ENCODE measurements around the gene EFHD2.

The EFHD2 gene

DNA sequence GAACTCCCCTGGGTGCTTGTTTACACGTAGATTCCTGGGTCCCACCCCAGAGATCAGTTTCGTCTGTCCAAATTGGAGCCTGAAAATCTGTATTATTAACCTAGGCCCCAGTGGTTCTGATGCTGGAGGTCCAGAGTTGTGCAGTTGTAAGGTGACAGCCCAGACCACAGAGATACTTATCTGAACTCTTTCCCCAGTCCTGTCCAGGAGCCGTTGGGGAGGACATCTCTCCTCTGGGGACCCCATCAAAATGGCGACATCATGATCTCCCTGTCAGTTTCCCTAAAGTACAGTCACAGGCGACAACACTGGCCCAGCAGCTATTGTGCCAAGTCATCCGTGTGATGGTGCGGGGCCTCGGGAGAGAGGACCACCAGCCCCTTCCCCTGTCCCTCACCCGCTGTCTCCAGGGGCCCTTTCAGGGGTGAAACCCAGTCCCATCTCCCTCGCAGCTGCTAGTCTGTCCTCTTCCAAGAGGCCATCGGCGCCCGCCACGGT is 749 bp upstream of the EFHD2 start:
- peak overlapping the region; percentile 63 for H3K9ac ChIP-seq (ENCODE audit: insufficient read length, low read depth)
- peak overlapping the region; percentile 60 for H3K4me3 ChIP-seq (ENCODE audit: insufficient read length, low read depth)

DNA sequence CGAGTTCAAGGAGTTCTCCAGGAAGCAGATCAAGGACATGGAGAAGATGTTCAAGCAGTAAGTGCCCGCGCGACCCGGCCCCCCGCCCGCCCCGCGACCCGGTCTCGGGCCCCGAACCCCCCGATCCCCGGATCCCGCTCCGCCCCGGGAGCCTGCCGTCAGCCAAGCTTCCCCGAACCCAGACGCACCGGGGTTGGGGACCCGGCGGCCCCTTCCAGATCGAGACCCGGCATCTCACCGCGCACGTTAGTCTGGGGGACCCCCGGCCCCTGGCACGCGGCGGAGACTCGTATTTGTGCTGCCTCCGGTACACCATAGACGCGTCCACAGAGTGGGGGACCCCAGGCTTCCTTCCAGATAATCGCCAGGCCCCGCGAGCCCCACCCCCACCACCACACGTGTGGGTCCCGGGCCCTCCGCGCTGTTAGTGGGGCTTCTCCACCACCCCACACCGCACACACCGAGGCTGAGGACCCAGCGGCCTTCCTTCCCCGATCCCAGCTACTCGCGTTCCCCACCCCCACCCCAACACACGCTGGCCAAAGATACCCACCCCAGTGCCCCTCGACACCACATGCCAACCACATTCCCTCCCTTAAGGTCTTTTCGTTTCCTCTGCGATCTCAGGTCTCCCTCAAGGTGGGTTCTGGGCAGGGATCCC is 665 bp downstream of the EFHD2 start:
- no peak for DNase-seq (ENCODE audit: low read depth, low spot score)
- Histone ChIP-seq H3K4me1 (ENCODE audit: insufficient read depth, insufficient read length) (peaks cover 20% of the 10 kb centered on the region), H3K36me3 (ENCODE audit: insufficient read depth, insufficient read length, low read length) (peaks cover 15% of the 10 kb centered on the region), H3K9me3 (ENCODE audit: insufficient read depth, low read length) (no peaks in the 10 kb centered on the region), H3K9ac (ENCODE audit: insufficient read length, low read depth) (peak overlapping the region; percentile 77), H3K4me3 (ENCODE audit: insufficient read length, low read depth) (peak overlapping the region; percentile 60), H3K27me3 (ENCODE audit: insufficient read depth, insufficient read length) (peaks cover 22% of the 10 kb centered on the region)
- TF ChIP-seq ZNF274 (IDR thresholded peaks at IDR 0.05; ENCODE audit: low read depth, low read length), result no peak
- no peak for TF ChIP-seq SUZ12 (IDR thresholded peaks at IDR 0.05; ENCODE audit: extremely low read depth, insufficient read depth, insufficient read length)
- no peak for TF ChIP-seq YY1 (IDR thresholded peaks at IDR 0.05; ENCODE audit: insufficient read depth, insufficient read length)

More for the DNA sequence above, 749 bp upstream of the EFHD2 start:
- H3K27me3 ChIP-seq (ENCODE audit: insufficient read depth, insufficient read length), result peaks cover 22% of the 10 kb centered on the region
- no peak for TF ChIP-seq ZNF274 (IDR thresholded peaks at IDR 0.05; ENCODE audit: low read depth, low read length)
- no peak for TF ChIP-seq SUZ12 (IDR thresholded peaks at IDR 0.05; ENCODE audit: extremely low read depth, insufficient read depth, insufficient read length)
- TF ChIP-seq YY1 (IDR thresholded peaks at IDR 0.05; ENCODE audit: insufficient read depth, insufficient read length), result no peak
- H3K36me3 ChIP-seq (ENCODE audit: insufficient read depth, insufficient read length, low read length), result peaks cover 3% of the 10 kb centered on the region
- peaks cover 18% of the 10 kb centered on the region for H3K4me1 ChIP-seq (ENCODE audit: insufficient read depth, insufficient read length)
- no peak for DNase-seq (ENCODE audit: low read depth, low spot score)
- H3K9me3 ChIP-seq (ENCODE audit: insufficient read depth, low read length), result no peaks in the 10 kb centered on the region

DNA sequence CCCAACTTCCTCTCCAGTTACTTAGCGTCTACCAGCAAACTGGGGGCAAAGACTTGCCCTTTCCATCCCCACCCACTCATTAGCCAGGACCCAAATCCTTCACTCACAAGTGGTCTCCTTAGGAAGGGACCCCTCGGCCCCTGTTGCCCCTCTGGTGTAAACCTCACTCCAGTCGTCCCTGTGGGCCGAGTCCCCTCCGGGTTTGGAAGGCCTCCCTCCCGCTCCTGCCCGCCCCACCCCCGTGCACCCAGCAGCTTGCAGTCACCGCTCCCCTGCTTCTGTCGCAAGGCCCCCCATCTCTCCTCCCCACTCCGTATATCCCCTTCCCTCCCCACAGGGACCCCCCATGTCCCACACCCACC is 1.2 kb downstream of the EFHD2 start:
- H3K27me3 ChIP-seq (ENCODE audit: insufficient read depth, insufficient read length), result peaks cover 22% of the 10 kb centered on the region
- DNase-seq (ENCODE audit: low read depth, low spot score), result no peak
- H3K36me3 ChIP-seq (ENCODE audit: insufficient read depth, insufficient read length, low read length), result peaks cover 15% of the 10 kb centered on the region
- peak overlapping the region; percentile 77 for H3K9ac ChIP-seq (ENCODE audit: insufficient read length, low read depth)
- TF ChIP-seq SUZ12 (IDR thresholded peaks at IDR 0.05; ENCODE audit: extremely low read depth, insufficient read depth, insufficient read length), result no peak
- H3K4me3 ChIP-seq (ENCODE audit: insufficient read length, low read depth), result peak overlapping the region; percentile 60
- H3K9me3 ChIP-seq (ENCODE audit: insufficient read depth, low read length), result no peaks in the 10 kb centered on the region
- peaks cover 21% of the 10 kb centered on the region for H3K4me1 ChIP-seq (ENCODE audit: insufficient read depth, insufficient read length)

DNA sequence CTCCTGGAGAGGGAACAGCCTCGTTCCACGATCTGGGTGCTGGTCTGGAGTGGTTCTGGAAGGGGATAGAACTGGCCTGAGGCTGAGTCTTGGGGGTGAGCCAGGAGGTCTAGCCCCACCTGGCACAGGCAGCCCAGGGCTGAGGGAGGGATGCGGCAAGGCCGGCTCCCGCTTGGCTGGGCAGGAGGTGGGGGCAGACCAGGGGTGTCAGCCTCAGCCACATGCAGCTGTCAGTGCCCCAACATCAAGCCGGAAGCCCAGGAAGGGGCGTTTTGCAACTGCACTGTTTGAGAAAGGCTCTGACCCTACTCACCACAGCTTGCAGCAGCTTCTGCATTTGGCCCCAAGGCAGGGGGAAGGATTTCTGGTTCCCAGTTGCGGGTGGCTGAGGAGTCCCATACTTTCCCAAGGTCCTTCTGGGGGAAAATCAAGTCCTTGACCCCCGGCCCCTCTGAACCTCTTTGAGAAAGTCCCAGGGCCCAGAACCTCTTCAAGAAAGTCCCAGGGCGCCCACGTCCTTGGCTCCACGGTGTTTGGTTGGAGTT is 2.0 kb downstream of the EFHD2 start:
- Histone ChIP-seq H3K4me1 (ENCODE audit: insufficient read depth, insufficient read length) (peaks cover 26% of the 10 kb centered on the region), H3K36me3 (ENCODE audit: insufficient read depth, insufficient read length, low read length) (peaks cover 15% of the 10 kb centered on the region), H3K9ac (ENCODE audit: insufficient read length, low read depth) (peak overlapping the region; percentile 36), H3K9me3 (ENCODE audit: insufficient read depth, low read length) (no peaks in the 10 kb centered on the region), H3K4me3 (ENCODE audit: insufficient read length, low read depth) (no peak overlapping the region), H3K27me3 (ENCODE audit: insufficient read depth, insufficient read length) (peaks cover 22% of the 10 kb centered on the region)
- no peak for DNase-seq (ENCODE audit: low read depth, low spot score)
- TF ChIP-seq SUZ12 (IDR thresholded peaks at IDR 0.05; ENCODE audit: extremely low read depth, insufficient read depth, insufficient read length) (no peak), ZNF274 (IDR thresholded peaks at IDR 0.05; ENCODE audit: low read depth, low read length) (no peak), YY1 (IDR thresholded peaks at IDR 0.05; ENCODE audit: insufficient read depth, insufficient read length) (no peak)

DNA sequence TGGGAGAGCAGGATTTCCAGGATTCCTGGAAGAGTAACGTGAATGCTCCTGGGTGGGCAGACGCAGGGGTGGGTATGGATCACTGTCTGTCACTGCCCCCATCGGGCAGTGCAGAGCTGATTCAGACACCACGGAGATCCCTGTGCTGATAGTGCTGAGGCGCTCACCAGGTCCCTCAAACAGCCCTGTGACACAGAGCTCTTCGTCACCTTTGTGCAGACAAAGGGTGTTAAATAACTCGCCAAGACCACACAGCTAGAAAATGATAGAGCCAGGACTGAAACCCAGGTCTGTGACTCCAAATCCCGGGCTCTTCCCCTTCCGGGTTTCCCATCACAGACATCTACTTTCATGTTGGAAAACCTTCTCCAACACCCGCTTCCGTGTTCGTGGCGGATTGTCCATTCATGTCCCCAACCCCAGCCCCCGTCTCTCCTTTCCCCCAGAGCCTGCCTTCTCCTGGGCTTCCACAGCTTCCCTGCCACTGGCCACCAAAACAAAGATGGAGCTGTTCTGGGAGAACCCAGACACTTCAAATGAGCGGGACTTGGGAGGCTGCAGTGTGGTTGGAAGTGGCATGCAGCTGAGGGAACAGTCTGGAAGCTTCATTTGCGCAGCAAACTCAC is 2.6 kb downstream of the EFHD2 start:
- Histone ChIP-seq H3K27me3 (ENCODE audit: insufficient read depth, insufficient read length) (peaks cover 22% of the 10 kb centered on the region), H3K4me3 (ENCODE audit: insufficient read length, low read depth) (no peak overlapping the region), H3K9me3 (ENCODE audit: insufficient read depth, low read length) (no peaks in the 10 kb centered on the region), H3K36me3 (ENCODE audit: insufficient read depth, insufficient read length, low read length) (peaks cover 15% of the 10 kb centered on the region), H3K4me1 (ENCODE audit: insufficient read depth, insufficient read length) (peaks cover 26% of the 10 kb centered on the region), H3K9ac (ENCODE audit: insufficient read length, low read depth) (no peak overlapping the region)
- TF ChIP-seq YY1 (IDR thresholded peaks at IDR 0.05; ENCODE audit: insufficient read depth, insufficient read length), result no peak
- no peak for DNase-seq (ENCODE audit: low read depth, low spot score)

DNA sequence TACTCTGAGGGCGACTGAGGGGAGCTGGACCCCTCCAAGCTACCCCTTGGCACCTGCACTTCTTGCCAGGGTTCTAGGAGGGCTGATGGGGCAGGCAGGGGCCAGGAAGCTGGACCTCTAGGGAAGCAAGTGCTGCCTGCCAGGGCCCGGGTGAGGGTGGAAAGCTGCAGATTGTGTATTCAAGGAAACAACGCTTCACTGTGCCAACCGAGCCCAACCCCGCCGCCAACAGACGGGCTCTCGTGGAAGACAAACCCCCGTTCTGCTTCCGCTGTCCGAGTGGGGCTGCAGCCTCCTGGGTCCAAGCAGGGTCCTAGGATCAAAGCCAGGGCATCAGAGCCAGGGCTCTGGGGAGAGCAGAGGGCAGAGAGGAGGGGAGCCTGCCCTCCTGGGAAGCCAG is 3.2 kb downstream of the EFHD2 start:
- H3K27me3 ChIP-seq (ENCODE audit: insufficient read depth, insufficient read length), result peaks cover 19% of the 10 kb centered on the region
- TF ChIP-seq YY1 (IDR thresholded peaks at IDR 0.05; ENCODE audit: insufficient read depth, insufficient read length), result no peak
- no peak for TF ChIP-seq SUZ12 (IDR thresholded peaks at IDR 0.05; ENCODE audit: extremely low read depth, insufficient read depth, insufficient read length)
- no peak for TF ChIP-seq ZNF274 (IDR thresholded peaks at IDR 0.05; ENCODE audit: low read depth, low read length)
- peaks cover 15% of the 10 kb centered on the region for H3K36me3 ChIP-seq (ENCODE audit: insufficient read depth, insufficient read length, low read length)
- DNase-seq (ENCODE audit: low read depth, low spot score), result no peak
- no peaks in the 10 kb centered on the region for H3K9me3 ChIP-seq (ENCODE audit: insufficient read depth, low read length)
- no peak overlapping the region for H3K9ac ChIP-seq (ENCODE audit: insufficient read length, low read depth)
- H3K4me3 ChIP-seq (ENCODE audit: insufficient read length, low read depth), result no peak overlapping the region
- peaks cover 28% of the 10 kb centered on the region for H3K4me1 ChIP-seq (ENCODE audit: insufficient read depth, insufficient read length)

DNA sequence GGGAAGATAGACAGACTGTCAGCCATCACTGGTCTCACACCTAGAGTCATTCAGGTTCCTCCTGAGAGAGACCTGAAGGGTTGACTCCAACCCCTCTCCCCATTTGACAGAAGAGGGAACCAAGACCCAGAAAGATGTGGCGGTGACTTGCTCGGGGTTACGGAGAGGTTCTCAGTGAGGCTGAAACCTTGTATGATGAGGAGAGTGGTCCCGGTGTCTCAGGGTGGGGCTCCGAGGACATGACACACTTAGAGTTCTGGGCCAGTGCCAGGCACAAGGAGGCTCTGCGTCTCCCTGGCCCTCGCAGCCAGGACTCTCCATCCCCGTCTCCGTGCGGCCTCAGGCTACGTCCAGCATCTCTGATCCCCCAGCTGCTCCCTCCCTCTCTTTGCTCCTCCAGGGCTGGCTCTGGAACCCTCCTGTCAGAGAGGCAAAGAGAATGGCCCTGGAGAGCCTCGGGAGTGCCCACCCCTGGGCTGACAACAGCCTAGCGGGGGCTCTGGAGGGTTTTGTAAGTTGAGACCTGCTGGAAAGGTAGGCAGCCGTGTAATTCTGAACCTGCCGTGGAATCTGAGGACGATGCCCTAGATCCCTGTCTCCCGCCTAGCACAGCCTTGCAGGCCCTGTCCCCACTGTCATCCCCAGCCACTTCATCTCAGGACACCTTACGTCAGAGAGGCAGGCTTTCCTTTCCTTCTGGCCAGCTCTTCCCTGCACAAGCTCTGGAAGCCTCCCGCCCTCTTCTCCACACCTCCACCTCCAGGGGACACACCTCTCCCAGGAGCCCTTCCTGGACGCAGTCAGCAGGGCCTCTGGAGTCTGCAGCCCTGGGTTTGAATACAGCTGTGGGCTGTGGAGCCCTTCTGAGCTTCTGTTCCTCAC is 4.1 kb downstream of the EFHD2 start:
- DNase-seq (ENCODE audit: low read depth, low spot score), result no peak

More for the DNA sequence above, 4.1 kb downstream of the EFHD2 start:
- Histone ChIP-seq H3K36me3 (ENCODE audit: insufficient read depth, insufficient read length, low read length) (peaks cover 18% of the 10 kb centered on the region), H3K27me3 (ENCODE audit: insufficient read depth, insufficient read length) (peaks cover 12% of the 10 kb centered on the region), H3K4me3 (ENCODE audit: insufficient read length, low read depth) (no peak overlapping the region), H3K9ac (ENCODE audit: insufficient read length, low read depth) (no peak overlapping the region), H3K9me3 (ENCODE audit: insufficient read depth, low read length) (no peaks in the 10 kb centered on the region), H3K4me1 (ENCODE audit: insufficient read depth, insufficient read length) (peaks cover 26% of the 10 kb centered on the region)
- TF ChIP-seq YY1 (IDR thresholded peaks at IDR 0.05; ENCODE audit: insufficient read depth, insufficient read length) (no peak), ZNF274 (IDR thresholded peaks at IDR 0.05; ENCODE audit: low read depth, low read length) (no peak), SUZ12 (IDR thresholded peaks at IDR 0.05; ENCODE audit: extremely low read depth, insufficient read depth, insufficient read length) (no peak)

Measured in NT2/D1 (cell line).